GM12878 (cell line): Measurements from ENCODE around the gene MYNN. TPM values are rescaled to one million over a fixed set of nuclear protein-coding genes. Genes with fewer than 3 reads are reported as not detected.

Source experiments
- ATF2 ChIP-seq: IDR thresholded peaks from 2 replicates; pipeline ENCODE4 v1.6.1; 2012; ENCODE audit warnings: low read length, inconsistent platforms
- BACH1 ChIP-seq: fragments of 450-650 bp; IDR thresholded peaks from 2 replicates; pipeline ENCODE4 v1.6.1; 2017; ENCODE audit warnings: mild to moderate bottlenecking, borderline replicate concordance
- BHLHE40 ChIP-seq, 2 experiments: fragments of 450-650 bp in 1 of 2; IDR thresholded peaks; 2 replicates each; pipeline ENCODE4 v1.6.1; 2011 to 2017; ENCODE audit warnings: low read depth in 2 of 2, borderline replicate concordance in 1 of 2, improper control_type of control experiment in 1 of 2, low read length in 1 of 2, mild to moderate bottlenecking in 1 of 2
- CBFB ChIP-seq: IDR thresholded peaks from 2 replicates; pipeline ENCODE4 v1.6.1; 2016; ENCODE audit warnings: antibody characterized with exemption, low read depth
- EED ChIP-seq: sonication (generic); IDR thresholded peaks from 2 replicates; pipeline ENCODE4 v1.6.1; 2016; ENCODE audit warnings: antibody characterized with exemption, low read depth
- EGR1 ChIP-seq, 2 experiments: IDR thresholded peaks; 1 replicate in 1 of 2; 2 replicates in 1 of 2; pipeline ENCODE4 v1.6.1; 2011 to 2012; ENCODE audit warnings: low read depth in 2 of 2, low read length in 2 of 2, borderline replicate concordance in 1 of 2, mild to moderate bottlenecking in 1 of 2, moderate library complexity in 1 of 2
- EP300 ChIP-seq, 2 experiments: fragments of 150-350 bp in 1 of 2; IDR thresholded peaks; 2 replicates each; pipeline ENCODE4 v1.6.1; 2011 to 2012; ENCODE audit warnings: low read depth in 2 of 2, low read length in 2 of 2, borderline replicate concordance in 1 of 2, improper control_type of control experiment in 1 of 2, inconsistent platforms in 1 of 2; ENCODE audit not compliant: control insufficient read depth in 1 of 2
- FOS ChIP-seq: IDR thresholded peaks from 3 replicates; pipeline ENCODE4 v1.6.1; 2011; ENCODE audit warnings: borderline replicate concordance; ENCODE audit not compliant: insufficient read length; ENCODE audit errors: extremely low read depth
- GATAD2B ChIP-seq: fragments of 450-650 bp; conservative IDR thresholded peaks from 2 replicates; pipeline ENCODE4 v1.6.1; 2017; ENCODE audit warnings: low read depth, mild to moderate bottlenecking, moderate library complexity
- IRF4 ChIP-seq: IDR thresholded peaks from 2 replicates; pipeline ENCODE4 v1.6.1; 2011; ENCODE audit warnings: low read depth, low read length
- LARP7 ChIP-seq: fragments of 450-650 bp; IDR thresholded peaks from 2 replicates; pipeline ENCODE4 v1.6.1; 2017; ENCODE audit warnings: mild to moderate bottlenecking
- MEF2B ChIP-seq: fragments of 450-650 bp; IDR thresholded peaks from 2 replicates; pipeline ENCODE4 v1.6.1; 2018; ENCODE audit warnings: mild to moderate bottlenecking, moderate library complexity; ENCODE audit not compliant: partially characterized antibody, poor library complexity, severe bottlenecking
- MXI1 ChIP-seq: fragments of 150-350 bp; IDR thresholded peaks from 2 replicates; pipeline ENCODE4 v1.6.1; 2011; ENCODE audit warnings: low read depth, mild to moderate bottlenecking, inconsistent platforms, low read length, improper control_type of control experiment
- RAD51 ChIP-seq: fragments of 450-650 bp; IDR thresholded peaks from 2 replicates; pipeline ENCODE4 v1.6.1; 2016; ENCODE audit warnings: moderate library complexity, mild to moderate bottlenecking, inconsistent platforms
- RELA ChIP-seq: fragments of 450-650 bp; IDR thresholded peaks from 2 replicates; pipeline ENCODE4 v1.8.0; 2014; ENCODE audit warnings: borderline replicate concordance; ENCODE audit not compliant: partially characterized antibody
- RUNX3 ChIP-seq: IDR thresholded peaks from 2 replicates; pipeline ENCODE4 v1.6.1; 2012; ENCODE audit warnings: low read length, inconsistent platforms
- SPI1 ChIP-seq: IDR thresholded peaks from 2 replicates; pipeline ENCODE4 v1.6.1; 2011; ENCODE audit warnings: low read depth, mild to moderate bottlenecking, low read length, moderate library complexity, borderline replicate concordance; ENCODE audit not compliant: insufficient read depth
- STAT1 ChIP-seq: fragments of 450-650 bp; conservative IDR thresholded peaks from 2 replicates; pipeline ENCODE4 v1.6.1; 2014; ENCODE audit warnings: antibody characterized with exemption, mild to moderate bottlenecking
- TAF1 ChIP-seq: IDR thresholded peaks from 2 replicates; pipeline ENCODE4 v1.6.1; 2011; ENCODE audit warnings: mild to moderate bottlenecking, low read depth, low read length, borderline replicate concordance
- TARDBP ChIP-seq: IDR thresholded peaks from 2 replicates; pipeline ENCODE4 v1.6.1; 2016; ENCODE audit warnings: borderline replicate concordance
- TBL1XR1 ChIP-seq: IDR thresholded peaks from 2 replicates; pipeline ENCODE4 v1.6.1; 2012; ENCODE audit warnings: low read depth, low read length, improper control_type of control experiment
- TCF3 ChIP-seq: IDR thresholded peaks from 2 replicates; pipeline ENCODE4 v1.6.1; 2012; ENCODE audit warnings: low read depth, mild to moderate bottlenecking, low read length, borderline replicate concordance; ENCODE audit not compliant: insufficient read depth
- TCF7 ChIP-seq: IDR thresholded peaks from 2 replicates; pipeline ENCODE4 v1.6.1; 2014; ENCODE audit warnings: antibody characterized with exemption, borderline replicate concordance
- ZSCAN29 ChIP-seq: fragments of 450-650 bp; IDR thresholded peaks from 2 replicates; pipeline ENCODE4 v1.6.1; 2017; ENCODE audit warnings: mild to moderate bottlenecking, moderate library complexity
- polyA plus RNA-seq, 11 experiments: library from polyadenylated mRNA; depleted of rRNA in 4 of 11; unstranded in 6 of 11; stranded (reverse) in 5 of 11; fragments of >200 nt; fragmentation: Nextera tagmentation in 4 of 11; fragmentation: Illumina TruSeq in 1 of 11; extraction: Ambion mirVana in 4 of 11; extraction: Trizol in 1 of 11; gene quantifications; 1 replicate in 1 of 11; 2 replicates in 10 of 11; pipeline versions ENCODE4 v1.2.1 to v1.2.3, GENCODE V29; 2011 to 2016; ENCODE audit warnings: inconsistent platforms in 2 of 11, missing spikeins in 2 of 11, low read depth in 1 of 11
- total RNA-seq, 4 experiments: library from RNA; depleted of rRNA in 3 of 4; stranded (reverse); fragments of >200 nt in 3 of 4; fragmentation: Illumina TruSeq in 1 of 4; extraction: Trizol in 1 of 4; gene quantifications; 2 replicates each; pipeline versions ENCODE4 v1.2.1 to v1.2.3, GENCODE V29; 2013 to 2021
- TF ChIP-seq, protein P1 (sequence below): fragments of 450-650 bp; IDR thresholded peaks from 2 replicates; pipeline ENCODE4 v1.6.1; 2017; ENCODE audit warnings: borderline replicate concordance

Gene MYNN
- total and polyA plus RNA-seq, 10 of the 15 experiments (the other 5 are each of a cell fraction or from before 2014, with no cell fraction given): 8.8 to 20.5 (median 15.8) TPM

GRCh38 chr3:169813757-169814517, 40.7 kb downstream of the MYNN start (continued):
- peak; percentile 82 for TF ChIP-seq MXI1
- TF ChIP-seq TCF3: peak; percentile 97
- TF ChIP-seq TARDBP: peak; percentile 80; the same call in 1 of the 2 replicates
- 0 out of 2 replicates have a peak, but pooled peaks have one; percentile 33 for TF ChIP-seq GATAD2B
- peak; percentile 33 for TF ChIP-seq RELA
- peak; percentile 88; the same call in 1 of the 2 replicates for TF ChIP-seq CBFB
- TF ChIP-seq EP300 (IDR thresholded peaks at IDR 0.05; ENCODE audit: borderline replicate concordance in 1 of 2, control insufficient read depth in 1 of 2, low read depth in 2 of 2, low read length in 2 of 2): peak; percentile 62 to 84; a peak in 3 of 4 replicates
- TF ChIP-seq RAD51: peak; percentile 94
- peak; percentile 47; the same call in 1 of the 2 replicates for TF ChIP-seq TBL1XR1
- TF ChIP-seq IRF4: 0 out of 2 replicates have a peak, but pooled peaks have one; percentile 47
- TF ChIP-seq MEF2B: peak; percentile 56
- TF ChIP-seq BACH1: peak; percentile 55; the same call in 1 of the 2 replicates
- TF ChIP-seq STAT1: peak; percentile 61; the same call in 1 of the 2 replicates
- TF ChIP-seq SPI1: no peak
- 0 out of 2 replicates have a peak, but pooled peaks have one; percentile 30 for TF ChIP-seq TAF1
- peak; percentile 68 for TF ChIP-seq EED
- peak; percentile 95 for TF ChIP-seq RUNX3
- no peak for TF ChIP-seq TCF7
- TF ChIP-seq EGR1 (IDR thresholded peaks at IDR 0.05; ENCODE audit: borderline replicate concordance in 1 of 2, low read depth in 2 of 2, low read length in 2 of 2): peak in 1 of 2 experiments; percentile 9; a peak in 1 of 3 replicates
- no peak; the same call in 1 of the 2 replicates for TF ChIP-seq LARP7
- TF ChIP-seq FOS: no peak
- no peak for TF ChIP-seq ZSCAN29
- peak; percentile 53; the same call in 1 of the 2 replicates for TF ChIP-seq ATF2
- TF ChIP-seq, protein P1, sequence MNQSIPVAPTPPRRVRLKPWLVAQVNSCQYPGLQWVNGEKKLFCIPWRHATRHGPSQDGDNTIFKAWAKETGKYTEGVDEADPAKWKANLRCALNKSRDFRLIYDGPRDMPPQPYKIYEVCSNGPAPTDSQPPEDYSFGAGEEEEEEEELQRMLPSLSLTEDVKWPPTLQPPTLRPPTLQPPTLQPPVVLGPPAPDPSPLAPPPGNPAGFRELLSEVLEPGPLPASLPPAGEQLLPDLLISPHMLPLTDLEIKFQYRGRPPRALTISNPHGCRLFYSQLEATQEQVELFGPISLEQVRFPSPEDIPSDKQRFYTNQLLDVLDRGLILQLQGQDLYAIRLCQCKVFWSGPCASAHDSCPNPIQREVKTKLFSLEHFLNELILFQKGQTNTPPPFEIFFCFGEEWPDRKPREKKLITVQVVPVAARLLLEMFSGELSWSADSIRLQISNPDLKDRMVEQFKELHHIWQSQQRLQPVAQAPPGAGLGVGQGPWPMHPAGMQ: no peak
- peak; percentile 90 to 96 for TF ChIP-seq BHLHE40 (IDR thresholded peaks at IDR 0.05; ENCODE audit: borderline replicate concordance in 1 of 2, low read depth in 2 of 2, low read length in 1 of 2)
